H1 (cell line): ENCODE results near the gene NME9. TPM values are rescaled to one million over a fixed set of nuclear protein-coding genes. Genes with fewer than 3 reads are reported as not detected.

Experiments used
- ATF2 ChIP-seq: IDR thresholded peaks from 2 replicates; pipeline ENCODE4 v1.6.1; 2012; ENCODE audit warnings: low read length, inconsistent platforms
- BCL11A ChIP-seq, 2 experiments: IDR thresholded peaks; one replicate each; pipeline ENCODE4 v1.6.1; 2011; ENCODE audit warnings: low read depth in 2 of 2, low read length in 2 of 2, mild to moderate bottlenecking in 2 of 2
- CEBPB ChIP-seq: IDR thresholded peaks from 2 replicates; pipeline ENCODE4 v1.6.1; 2012; ENCODE audit warnings: low read depth, low read length
- CTBP2 ChIP-seq: IDR thresholded peaks from 2 replicates; pipeline ENCODE4 v1.7.0; 2011; ENCODE audit warnings: borderline replicate concordance, mild to moderate bottlenecking, moderate library complexity, mixed read lengths, low read length; ENCODE audit not compliant: insufficient read depth, insufficient read length
- CTCF ChIP-seq, 3 experiments: IDR thresholded peaks; 1 replicate in 2 of 3; 2 replicates in 1 of 3; pipeline versions ENCODE4 v1.5.1 to v1.6.1; 2011; ENCODE audit warnings: low read length in 3 of 3, mild to moderate bottlenecking in 3 of 3, inconsistent platforms in 2 of 3, low read depth in 1 of 3, moderate library complexity in 1 of 3; ENCODE audit not compliant: insufficient read depth in 1 of 3; ENCODE audit errors: control extremely low read depth in 1 of 3
- EZH2 ChIP-seq: fragments of 200-600 bp; sonication (generic); IDR thresholded peaks from 2 replicates; pipeline ENCODE4 v1.7.1; 2012; ENCODE audit warnings: low read depth, mild to moderate bottlenecking, moderate library complexity, low read length, inconsistent platforms; ENCODE audit not compliant: severe bottlenecking
- KDM4A ChIP-seq: IDR thresholded peaks from one replicate; pipeline ENCODE4 v1.7.1; 2012; ENCODE audit warnings: low read depth, mild to moderate bottlenecking, moderate library complexity, low read length, inconsistent platforms; ENCODE audit not compliant: severe bottlenecking
- MAFK ChIP-seq: IDR thresholded peaks from 2 replicates; pipeline ENCODE4 v1.6.1; 2012; ENCODE audit warnings: low read depth, mild to moderate bottlenecking, improper control_type of control experiment, low read length
- MAX ChIP-seq: IDR thresholded peaks from 2 replicates; pipeline ENCODE4 v1.6.1; 2012; ENCODE audit warnings: inconsistent platforms
- POLR2A ChIP-seq, 2 experiments: IDR thresholded peaks; 1 replicate in 1 of 2; 2 replicates in 1 of 2; pipeline ENCODE4 v1.6.1; 2011; ENCODE audit warnings: low read depth in 2 of 2, low read length in 2 of 2, mild to moderate bottlenecking in 2 of 2; ENCODE audit errors: control extremely low read depth in 1 of 2
- RFX5 ChIP-seq: IDR thresholded peaks from 2 replicates; pipeline ENCODE4 v1.6.1; 2011; ENCODE audit warnings: low read depth, low read length, improper control_type of control experiment, borderline replicate concordance
- SIRT6 ChIP-seq: IDR thresholded peaks from one replicate; pipeline ENCODE4 v1.7.1; 2012; ENCODE audit warnings: low read length, inconsistent platforms
- SP2 ChIP-seq: IDR thresholded peaks from 2 replicates; pipeline ENCODE4 v1.6.1; 2012; ENCODE audit warnings: mild to moderate bottlenecking, low read length, inconsistent platforms
- SRF ChIP-seq: IDR thresholded peaks from 2 replicates; pipeline ENCODE4 v1.6.1; 2011; ENCODE audit warnings: mild to moderate bottlenecking, low read depth, low read length, moderate library complexity
- TAF1 ChIP-seq: IDR thresholded peaks from 2 replicates; pipeline ENCODE4 v1.6.1; 2011; ENCODE audit warnings: mild to moderate bottlenecking, low read depth, low read length
- TBP ChIP-seq: IDR thresholded peaks from 2 replicates; pipeline ENCODE4 v1.6.1; 2011; ENCODE audit warnings: low read depth, low read length, improper control_type of control experiment
- polyA plus RNA-seq, 7 experiments: library from polyadenylated mRNA; depleted of rRNA in 3 of 7; stranded (reverse) in 5 of 7; unstranded in 2 of 7; fragments of >200 nt in 5 of 7; fragments of 200-250 nt in 2 of 7; gene quantifications; 1 replicate in 5 of 7; 2 replicates in 1 of 7; 4 replicates in 1 of 7; pipeline versions ENCODE4 v1.2.1 to v1.2.3, GENCODE V29; 2011 to 2013; ENCODE audit warnings: missing spikeins in 2 of 7, mixed read lengths in 2 of 7
- total RNA-seq: library from RNA; stranded (reverse); fragmentation: NEBNext Ultra II Directional; extraction: Animal tissue kit (Norgen Biotek cat#: 25700); gene quantifications from 2 replicates; pipeline ENCODE4 v1.2.1, GENCODE V29; 2021

NME9 gene
- total and polyA plus RNA-seq, 2 of the 8 experiments (the other 6 are each of a cell fraction or from before 2014, with no cell fraction given), result 0.11 TPM; not detected in 1

DNA sequence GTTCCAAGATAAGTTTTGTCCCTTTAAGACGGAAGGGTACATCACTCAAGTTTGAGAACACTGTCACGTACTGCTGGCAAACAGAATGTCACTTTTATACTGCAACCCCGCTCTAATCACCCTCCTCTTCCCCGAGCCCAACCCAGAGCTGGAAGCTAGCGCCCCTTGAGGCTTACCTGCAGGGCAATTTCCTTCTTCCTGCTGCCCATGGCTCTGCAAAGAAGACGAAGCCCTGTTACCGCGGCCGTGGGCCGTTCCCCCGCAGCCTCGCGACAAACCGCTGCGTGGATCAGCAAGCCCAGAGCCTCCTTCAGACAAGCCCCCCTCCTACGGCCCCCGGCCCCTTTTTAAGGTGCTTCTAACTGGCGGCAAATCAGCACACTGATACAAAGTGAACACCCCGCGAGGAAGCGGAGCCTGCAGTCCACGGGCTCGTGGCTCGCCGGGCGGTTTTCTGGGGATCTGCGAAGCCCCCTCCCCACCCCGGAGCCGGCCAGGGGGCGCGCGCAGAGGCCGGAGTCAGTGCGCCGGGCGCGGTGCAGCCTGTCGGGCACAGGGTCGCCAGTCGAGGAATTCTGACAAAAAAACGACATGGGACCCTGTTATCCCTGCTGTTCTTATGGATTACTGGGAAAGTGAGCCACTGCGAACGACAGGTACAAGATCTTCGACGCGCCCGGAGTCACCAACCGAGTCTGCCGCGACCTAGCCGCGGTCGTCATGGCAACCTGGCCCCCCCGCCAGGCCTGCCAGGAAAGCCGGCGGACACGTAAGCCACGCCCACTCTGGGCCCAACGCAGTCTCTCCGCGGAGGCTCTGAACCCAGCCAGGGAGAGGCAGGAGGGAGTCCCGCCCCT, at the start of gene NME9 (continued):
- TF ChIP-seq ATF2 (no peak), BCL11A (IDR thresholded peaks at IDR 0.05; ENCODE audit: low read depth in 2 of 2, low read length in 2 of 2) (no peak), TBP (no peak), SIRT6 (no peak), MAX (no peak), CTCF (IDR thresholded peaks at IDR 0.05; ENCODE audit: control extremely low read depth in 1 of 3, insufficient read depth in 1 of 3, low read depth in 1 of 3, low read length in 3 of 3) (peak; percentile 62 to 79 (median 75)), CEBPB (no peak), CTBP2 (no peak), POLR2A (IDR thresholded peaks at IDR 0.05; ENCODE audit: control extremely low read depth in 1 of 2, low read depth in 2 of 2, low read length in 2 of 2) (no peak), TAF1 (no peak), KDM4A (peak; percentile 72), MAFK (no peak), SP2 (no peak), SRF (no peak; the same call in 1 of the 2 replicates), RFX5 (no peak), EZH2 (no peak)
- TF ChIP-seq, all 59 proteins: peak for 10
